Measurements from ENCODE around the gene TPM2. TPM values are rescaled to one million over a fixed set of nuclear protein-coding genes. Genes with fewer than 3 reads are reported as not detected.
A peak's percentile ranks its signal among the peaks of the same experiment; 100 is the strongest.

The TPM2 gene
- total RNA-seq, 4 donors from 2014 or later: 45.4 to 79.6 (median 72.2) TPM

DNA sequence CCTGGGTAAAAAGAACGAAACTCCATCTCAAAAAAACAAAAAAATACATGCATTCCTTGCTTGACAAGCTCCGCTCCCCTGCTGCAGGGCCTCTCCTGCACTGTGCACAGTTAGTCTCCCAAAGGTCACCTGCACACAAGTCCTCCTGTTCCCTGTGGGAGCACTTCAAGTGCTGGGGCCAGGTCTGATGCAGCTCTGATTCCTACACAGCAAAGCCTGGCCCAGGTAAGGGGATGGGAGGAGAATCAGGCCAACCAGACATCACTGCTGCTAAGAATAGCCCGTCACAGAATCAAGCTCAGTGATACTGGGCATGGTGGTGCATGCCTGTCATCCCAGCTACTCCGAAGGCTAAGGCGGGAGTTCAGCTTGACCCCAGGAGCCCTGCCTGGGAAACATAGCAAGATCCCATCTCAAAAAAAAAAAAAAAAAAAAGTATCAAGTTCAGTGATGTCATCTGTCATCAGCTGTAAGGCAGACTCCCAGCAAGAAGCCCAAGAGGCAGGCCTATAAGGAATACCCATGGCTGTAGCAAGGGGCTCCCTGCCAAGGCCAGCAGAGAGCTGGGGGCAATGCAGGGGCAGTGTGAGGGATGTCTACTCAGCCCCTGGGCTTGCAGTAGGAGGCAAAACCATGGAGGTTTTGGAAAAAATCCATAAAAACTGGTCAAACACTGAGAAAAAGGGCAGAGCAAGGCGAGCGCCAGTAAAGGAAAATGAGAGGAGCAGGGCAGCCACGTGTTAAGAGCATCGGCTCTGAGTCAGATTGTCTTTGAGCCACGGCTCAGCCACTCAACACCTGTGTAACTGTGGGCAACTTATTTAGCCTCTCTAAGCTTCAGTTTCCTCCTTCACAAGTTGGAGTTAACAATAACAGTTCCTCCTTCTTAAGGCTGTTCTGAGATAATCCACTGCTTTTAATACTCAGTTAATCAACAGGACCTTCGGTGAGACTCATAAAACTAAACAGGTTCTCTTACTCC lies 3.2 kb downstream of the TPM2 start:
- no peak overlapping the region for H3K27ac ChIP-seq
- peak; percentile 32 to 52 for DNase-seq
- no peaks in the 10 kb centered on the region for H3K9me3 ChIP-seq
- 68 to 74% methylated on average over 10 to 11 of the region's 11 CpGs for WGBS, 2 donors
- peaks cover 0 to 6% of the 10 kb centered on the region in 2 donors for H3K36me3 ChIP-seq
- TF ChIP-seq POLR2A (IDR thresholded peaks at IDR 0.05) (no peak), CTCF (IDR thresholded peaks at IDR 0.05) (no peak)
- intact Hi-C loops (cut with DNase I): no loop called here
- H3K4me3 ChIP-seq (replicated peaks in 1 of 3): no peak overlapping the region
- H3K4me1 ChIP-seq: peaks cover 5 to 6% of the 10 kb centered on the region in 2 donors
- H3K27me3 ChIP-seq: no peaks in the 10 kb centered on the region

GRCh38 chr9:35685506-35685905 lies 4.2 kb downstream of the TPM2 start:
- Histone ChIP-seq H3K36me3 (peaks cover 0 to 6% of the 10 kb centered on the region in 2 donors), H3K9me3 (no peaks in the 10 kb centered on the region), H3K4me3 (replicated peaks in 1 of 3) (no peak overlapping the region), H3K4me1 (peaks cover 5 to 6% of the 10 kb centered on the region in 2 donors), H3K27ac (no peak overlapping the region), H3K27me3 (no peaks in the 10 kb centered on the region)
- intact Hi-C loops (cut with DNase I): no loop called here
- no peak for DNase-seq
- TF ChIP-seq CTCF (IDR thresholded peaks at IDR 0.05): no peak
- no peak for TF ChIP-seq POLR2A (IDR thresholded peaks at IDR 0.05)
- 89% methylated on average over 13 of the region's 13 CpGs for WGBS, 2 donors

GRCh38 chr9:35684921-35685320 lies 4.8 kb downstream of the TPM2 start:
- WGBS, 2 donors: 92% methylated on average over 7 to 10 of the region's 10 CpGs
- Histone ChIP-seq H3K36me3 (peaks cover 0 to 6% of the 10 kb centered on the region in 2 donors), H3K27me3 (no peaks in the 10 kb centered on the region), H3K4me3 (replicated peaks in 1 of 3) (no peak overlapping the region), H3K9me3 (no peaks in the 10 kb centered on the region), H3K4me1 (peaks cover 2% of the 10 kb centered on the region in 2 donors), H3K27ac (no peak overlapping the region)
- intact Hi-C loops (cut with DNase I): no loop called here
- TF ChIP-seq CTCF (IDR thresholded peaks at IDR 0.05): no peak
- TF ChIP-seq POLR2A (IDR thresholded peaks at IDR 0.05): no peak
- no peak for DNase-seq

- TF ChIP-seq CTCF (IDR thresholded peaks at IDR 0.05) (no peak), POLR2A (IDR thresholded peaks at IDR 0.05) (no peak)
- no peaks in the 10 kb centered on the region for H3K27me3 ChIP-seq
- no peaks in the 10 kb centered on the region for H3K4me1 ChIP-seq
- no peak for DNase-seq
- WGBS, 2 donors: 61 to 66% methylated on average over 2 of the region's 2 CpGs
- no peak overlapping the region for H3K4me3 ChIP-seq (replicated peaks in 1 of 3)
- intact Hi-C loops (cut with DNase I): no loop called here
- no peaks in the 10 kb centered on the region for H3K9me3 ChIP-seq
- H3K27ac ChIP-seq: no peak overlapping the region
- H3K36me3 ChIP-seq: peaks cover 0 to 6% of the 10 kb centered on the region in 2 donors
Measured at GRCh38 chr9:35683323-35683722, 6.4 kb downstream of the TPM2 start.
